ENCODE measurements around the gene ADCY9. TPM values are rescaled to one million over a fixed set of nuclear protein-coding genes. Genes with fewer than 3 reads are reported as not detected.

Gene ADCY9
- total and polyA plus RNA-seq, 2 donors (not counting 1 experiment from before 2014, with no cell fraction given), result 1.7 to 2.1 TPM

GRCh38 chr16:4147236-4147635 lies 31.0 kb upstream of the ADCY9 start:
- H3K36me3 ChIP-seq (replicated peaks in 1 of 2; ENCODE audit: control extremely low read depth in 1 of 2, control insufficient read depth in 1 of 2, extremely low read depth in 1 of 2, insufficient read depth in 2 of 2, low read length in 1 of 2), result no peaks in the 10 kb centered on the region
- POLR2A ChIA-PET, result no interaction called here
- DNase-seq (no peak), ATAC-seq (ENCODE audit: low read depth) (no peak)
- CTCF ChIA-PET, result no interaction called here
- H3K9me3 Mint-ChIP-seq (ENCODE audit: insufficient read depth), result no peaks in the 10 kb centered on the region
- H3K4me3 Mint-ChIP-seq, result no peak overlapping the region
- H3K27me3 ChIP-seq (replicated peaks in 1 of 4; ENCODE audit: control extremely low read depth in 1 of 4, control insufficient read depth in 3 of 4, insufficient read depth in 4 of 4, low read length in 3 of 4), result no peaks in the 10 kb centered on the region
- no peak overlapping the region for H3K4me2 ChIP-seq (replicated peaks; ENCODE audit: low read depth, low read length, poor library complexity, severe bottlenecking)
- H3K9ac ChIP-seq (ENCODE audit: low read length), result no peak overlapping the region
- H3K79me2 ChIP-seq (ENCODE audit: control insufficient read depth, insufficient read depth, low read length), result no peaks in the 10 kb centered on the region
- intact Hi-C loops (cut with micrococcal nuclease), result no loop called here
- 83% methylated on average over 9 of the region's 10 CpGs for WGBS (ENCODE audit: insufficient coverage)
- TF ChIP-seq, protein P1, sequence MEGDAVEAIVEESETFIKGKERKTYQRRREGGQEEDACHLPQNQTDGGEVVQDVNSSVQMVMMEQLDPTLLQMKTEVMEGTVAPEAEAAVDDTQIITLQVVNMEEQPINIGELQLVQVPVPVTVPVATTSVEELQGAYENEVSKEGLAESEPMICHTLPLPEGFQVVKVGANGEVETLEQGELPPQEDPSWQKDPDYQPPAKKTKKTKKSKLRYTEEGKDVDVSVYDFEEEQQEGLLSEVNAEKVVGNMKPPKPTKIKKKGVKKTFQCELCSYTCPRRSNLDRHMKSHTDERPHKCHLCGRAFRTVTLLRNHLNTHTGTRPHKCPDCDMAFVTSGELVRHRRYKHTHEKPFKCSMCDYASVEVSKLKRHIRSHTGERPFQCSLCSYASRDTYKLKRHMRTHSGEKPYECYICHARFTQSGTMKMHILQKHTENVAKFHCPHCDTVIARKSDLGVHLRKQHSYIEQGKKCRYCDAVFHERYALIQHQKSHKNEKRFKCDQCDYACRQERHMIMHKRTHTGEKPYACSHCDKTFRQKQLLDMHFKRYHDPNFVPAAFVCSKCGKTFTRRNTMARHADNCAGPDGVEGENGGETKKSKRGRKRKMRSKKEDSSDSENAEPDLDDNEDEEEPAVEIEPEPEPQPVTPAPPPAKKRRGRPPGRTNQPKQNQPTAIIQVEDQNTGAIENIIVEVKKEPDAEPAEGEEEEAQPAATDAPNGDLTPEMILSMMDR (IDR thresholded peaks at IDR 0.05), result no peak
- no peak for TF ChIP-seq EZH2 (IDR thresholded peaks at IDR 0.05; ENCODE audit: borderline replicate concordance, insufficient read depth, low read depth, low read length, poor library complexity, severe bottlenecking)
- H3K27me3 Mint-ChIP-seq, result no peaks in the 10 kb centered on the region
- peaks cover 0 to 2% of the 10 kb centered on the region in 2 donors for H3K4me1 ChIP-seq (ENCODE audit: control insufficient read depth in 2 of 2, insufficient read depth in 2 of 2, low read length in 2 of 2)
- H3K27ac Mint-ChIP-seq, result no peak overlapping the region
- H3K9me3 ChIP-seq (ENCODE audit: control extremely low read depth in 1 of 3, control insufficient read depth in 2 of 3, insufficient read depth in 1 of 3, low read length in 2 of 3), result no peaks in the 10 kb centered on the region
- no peak overlapping the region for H2AFZ ChIP-seq (ENCODE audit: insufficient read depth, low read depth, low read length, poor library complexity, severe bottlenecking)
- H3K4me3 ChIP-seq (ENCODE audit: control extremely low read depth in 1 of 5, extremely low read depth in 1 of 5, insufficient read depth in 1 of 5, low read depth in 2 of 5, low read length in 4 of 5), result no peak overlapping the region
- H4K20me1 ChIP-seq (ENCODE audit: control insufficient read depth, insufficient read depth, low read length, poor library complexity, severe bottlenecking), result no peaks in the 10 kb centered on the region
- no peaks in the 10 kb centered on the region for H3K4me1 Mint-ChIP-seq
- H3K27ac ChIP-seq (ENCODE audit: low read length in 2 of 2), result no peak overlapping the region

DNA sequence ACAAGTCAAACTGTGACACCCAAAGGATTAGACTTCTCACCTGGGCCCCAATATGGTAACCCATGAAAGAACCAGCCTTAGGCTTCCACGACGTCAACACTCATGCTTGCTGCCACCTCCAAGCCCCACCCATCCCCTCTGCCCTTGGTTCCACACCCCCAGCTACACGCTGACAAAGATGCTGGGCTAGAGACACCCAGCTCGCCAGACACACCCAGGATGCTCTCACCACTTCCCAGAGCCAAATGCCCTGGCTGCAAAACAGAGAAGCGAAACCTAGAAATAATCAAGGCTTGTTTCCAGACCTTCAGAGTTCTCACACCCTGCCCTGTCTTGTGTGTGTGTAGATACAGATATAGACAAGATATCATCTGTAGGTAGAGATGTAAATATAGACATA lies 26.0 kb upstream of the ADCY9 start:
- Mint-ChIP-seq H3K9me3 (ENCODE audit: insufficient read depth) (no peaks in the 10 kb centered on the region), H3K27ac (no peak overlapping the region), H3K4me1 (no peaks in the 10 kb centered on the region), H3K4me3 (no peak overlapping the region), H3K27me3 (peaks cover 5% of the 10 kb centered on the region)
- H4K20me1 ChIP-seq (ENCODE audit: control insufficient read depth, insufficient read depth, low read length, poor library complexity, severe bottlenecking), result no peaks in the 10 kb centered on the region
- no peaks in the 10 kb centered on the region for H3K79me2 ChIP-seq (ENCODE audit: control insufficient read depth, insufficient read depth, low read length)
- DNase-seq, result peak; percentile 53
- peaks cover 0 to 7% of the 10 kb centered on the region in 2 donors for H3K4me1 ChIP-seq (ENCODE audit: control insufficient read depth in 2 of 2, insufficient read depth in 2 of 2, low read length in 2 of 2)
- intact Hi-C loops (cut with micrococcal nuclease), result no loop called here
- TF ChIP-seq, protein P1 (IDR thresholded peaks at IDR 0.05), result no peak
- H3K36me3 ChIP-seq (replicated peaks in 1 of 2; ENCODE audit: control extremely low read depth in 1 of 2, control insufficient read depth in 1 of 2, extremely low read depth in 1 of 2, insufficient read depth in 2 of 2, low read length in 1 of 2), result no peaks in the 10 kb centered on the region
- WGBS (ENCODE audit: insufficient coverage), result 39% methylated on average over 4 of the region's 5 CpGs
- H2AFZ ChIP-seq (ENCODE audit: insufficient read depth, low read depth, low read length, poor library complexity, severe bottlenecking), result no peak overlapping the region
- ATAC-seq (ENCODE audit: low read depth), result no peak
- H3K27me3 ChIP-seq (replicated peaks in 1 of 4; ENCODE audit: control extremely low read depth in 1 of 4, control insufficient read depth in 3 of 4, insufficient read depth in 4 of 4, low read length in 3 of 4), result no peaks in the 10 kb centered on the region
- POLR2A ChIA-PET, result no interaction called here
- CTCF ChIA-PET, result no interaction called here
- H3K9me3 ChIP-seq (ENCODE audit: control extremely low read depth in 1 of 3, control insufficient read depth in 2 of 3, insufficient read depth in 1 of 3, low read length in 2 of 3), result peaks cover 0 to 5% (median 0%) of the 10 kb centered on the region in 3 donors
- no peak overlapping the region for H3K27ac ChIP-seq (ENCODE audit: low read length in 2 of 2)
- no peak overlapping the region for H3K4me2 ChIP-seq (replicated peaks; ENCODE audit: low read depth, low read length, poor library complexity, severe bottlenecking)
- no peak overlapping the region for H3K9ac ChIP-seq (ENCODE audit: low read length)
- no peak overlapping the region for H3K4me3 ChIP-seq (ENCODE audit: control extremely low read depth in 1 of 5, extremely low read depth in 1 of 5, insufficient read depth in 1 of 5, low read depth in 2 of 5, low read length in 4 of 5)

All from B cell (primary cell).